HG02678 (cell line): ENCODE data around the gene TEAD1.

ENCODE experiments used
- ATAC-seq: cut with Tn5 transposase; IDR thresholded peaks from one replicate; pipeline ENCODE4 v1.9.1; 2021; ENCODE audit warnings: mild to moderate bottlenecking, moderate library complexity; ENCODE audit not compliant: unreplicated experiment

The TEAD1 gene

DNA sequence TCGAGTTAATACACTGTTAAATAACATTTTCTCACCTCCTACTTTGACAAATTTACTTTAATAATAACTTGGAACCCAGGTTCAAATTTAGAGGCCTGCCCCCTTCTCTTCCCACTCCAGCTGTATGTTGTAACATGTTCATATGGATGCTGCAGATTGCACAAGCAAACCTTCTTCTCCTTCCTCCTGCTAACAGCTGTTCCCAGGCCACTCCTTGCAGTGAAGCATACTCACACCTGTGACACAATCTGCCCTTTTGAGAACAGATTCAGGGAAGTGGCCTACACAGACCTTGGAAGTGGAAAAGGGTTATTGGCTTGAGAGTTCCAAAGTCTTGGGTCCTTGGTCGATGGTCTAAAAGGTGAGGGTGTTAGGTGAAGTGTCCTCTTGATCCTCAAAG is 131.9 kb downstream of the TEAD1 start:
- no peak for ATAC-seq

DNA sequence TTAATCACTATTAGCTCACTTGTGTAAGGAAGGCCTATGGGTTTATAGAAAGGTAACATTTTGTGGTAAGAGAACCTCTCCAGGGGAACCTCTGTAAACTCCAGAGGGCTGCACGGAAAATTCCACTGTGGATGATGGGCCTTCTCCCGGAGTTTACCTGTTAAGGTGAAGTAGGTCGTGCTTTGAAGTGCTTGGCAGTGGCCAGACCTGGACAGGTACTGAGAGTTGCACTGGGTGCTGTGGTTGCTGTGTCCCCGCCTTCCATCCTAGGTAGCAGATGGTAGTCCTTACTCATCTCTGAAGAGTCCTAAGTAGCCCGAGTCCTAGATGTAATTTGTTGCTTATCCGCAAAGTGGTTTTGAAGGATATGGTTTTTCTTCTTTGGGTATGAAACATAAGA is 133.4 kb downstream of the TEAD1 start:
- no peak for ATAC-seq

DNA sequence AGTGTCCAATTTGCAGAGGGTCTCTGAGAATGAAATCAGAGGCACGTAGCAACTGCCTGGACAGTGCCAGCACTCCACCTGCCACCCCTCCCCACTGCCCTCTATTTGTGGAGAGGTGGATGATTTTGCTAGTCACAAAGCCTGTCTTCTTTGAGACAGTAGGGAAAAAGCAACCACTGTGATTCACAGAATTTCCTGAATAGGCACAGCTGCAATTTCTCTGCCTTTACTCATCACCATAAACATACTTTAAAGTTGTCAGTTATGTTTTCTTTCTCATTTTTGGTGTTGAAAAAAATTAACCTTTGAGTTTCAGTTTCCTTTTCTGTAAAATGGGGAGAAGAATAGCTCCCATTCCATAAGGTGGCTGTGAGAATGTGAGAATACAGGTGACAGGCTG is 134.3 kb downstream of the TEAD1 start:
- no peak for ATAC-seq

DNA sequence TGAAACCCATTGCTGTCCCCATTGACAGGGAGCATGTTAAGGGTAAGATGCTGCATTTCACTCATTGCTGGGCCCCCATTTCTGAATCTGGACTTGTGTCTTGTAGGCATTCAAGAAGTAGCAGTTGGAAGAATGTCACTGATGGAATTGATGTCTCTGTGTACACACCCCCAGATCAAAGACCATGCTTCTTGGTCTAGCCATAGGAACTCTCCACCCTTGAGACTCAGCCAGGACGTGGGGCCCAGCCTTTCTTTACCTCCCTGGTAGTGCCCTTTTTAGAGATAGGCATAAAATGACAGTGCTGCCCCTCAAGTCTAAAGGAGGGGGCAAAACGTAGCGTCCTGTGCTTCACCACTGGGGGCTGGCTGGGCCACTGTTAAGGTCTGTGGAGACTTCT is 135.1 kb downstream of the TEAD1 start:
- ATAC-seq: no peak

DNA sequence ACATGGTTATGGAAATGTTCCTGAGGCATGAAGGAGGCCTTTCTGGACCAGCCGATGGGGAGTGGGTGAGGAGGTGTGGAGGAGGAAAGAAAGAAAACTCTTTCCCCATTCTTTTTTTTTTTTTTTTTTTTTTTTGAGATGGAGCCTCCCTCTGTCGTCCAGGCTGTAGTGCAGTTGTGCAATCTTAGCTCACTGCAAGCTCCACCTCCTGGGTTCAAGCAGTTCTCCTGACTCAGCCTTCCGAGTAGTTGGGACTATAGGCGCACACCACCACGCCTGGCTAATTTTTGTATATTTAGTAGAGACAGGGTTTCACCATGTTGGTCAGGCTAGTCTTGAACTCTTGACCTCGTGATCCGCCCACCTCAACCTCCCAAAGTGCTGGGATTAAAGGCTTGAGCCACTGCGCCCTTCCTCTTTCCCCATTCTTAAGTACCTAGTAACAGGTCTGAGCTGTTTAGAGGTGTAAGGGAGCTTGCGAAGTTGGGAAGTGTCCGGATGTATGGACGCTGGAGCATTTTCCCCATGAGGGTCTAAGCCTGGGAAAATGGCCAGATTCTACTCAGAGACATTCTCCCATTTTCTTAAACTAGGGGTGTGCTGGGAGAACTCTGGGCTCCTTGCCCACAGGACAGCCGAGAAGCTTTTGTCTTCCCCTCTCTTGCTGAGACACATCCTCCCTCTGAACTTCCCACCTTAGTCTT is 135.8 kb downstream of the TEAD1 start:
- no peak for ATAC-seq

DNA sequence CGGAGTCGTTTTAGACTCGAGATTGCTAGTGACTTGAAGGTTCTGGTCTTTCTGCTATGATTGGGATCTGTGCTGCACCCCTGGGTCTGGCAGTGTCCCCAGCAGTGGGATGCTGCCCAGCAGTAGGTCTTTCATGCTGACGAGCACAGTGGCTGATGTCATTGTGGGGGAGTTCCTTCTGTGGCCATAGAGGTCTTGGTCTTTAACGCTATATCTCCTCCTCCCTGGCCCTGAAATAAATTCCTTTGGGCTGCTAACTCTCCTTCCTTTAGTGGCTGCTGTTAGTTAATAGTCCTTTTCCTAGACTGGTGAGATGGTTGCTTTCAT is 136.3 kb downstream of the TEAD1 start:
- ATAC-seq: no peak

DNA sequence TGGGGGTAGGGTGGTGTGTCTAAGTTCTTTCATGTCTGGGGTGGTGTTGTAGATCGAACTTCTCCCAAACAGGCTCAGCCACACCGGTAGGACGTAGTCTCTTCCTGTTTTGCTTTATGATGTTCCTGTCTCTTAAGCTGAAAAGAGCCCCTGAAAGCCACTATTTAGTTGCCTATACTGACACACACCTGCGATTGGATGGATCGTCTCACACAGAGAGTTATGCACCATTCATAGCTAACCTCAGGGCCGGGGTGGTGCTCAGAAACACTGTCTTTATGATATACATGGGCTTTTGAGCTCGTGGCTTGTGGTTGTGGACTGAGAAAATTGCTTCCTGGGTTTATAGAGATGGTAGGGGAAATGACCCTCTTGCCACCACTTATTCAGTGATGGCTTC is 137.6 kb downstream of the TEAD1 start:
- ATAC-seq: no peak

DNA sequence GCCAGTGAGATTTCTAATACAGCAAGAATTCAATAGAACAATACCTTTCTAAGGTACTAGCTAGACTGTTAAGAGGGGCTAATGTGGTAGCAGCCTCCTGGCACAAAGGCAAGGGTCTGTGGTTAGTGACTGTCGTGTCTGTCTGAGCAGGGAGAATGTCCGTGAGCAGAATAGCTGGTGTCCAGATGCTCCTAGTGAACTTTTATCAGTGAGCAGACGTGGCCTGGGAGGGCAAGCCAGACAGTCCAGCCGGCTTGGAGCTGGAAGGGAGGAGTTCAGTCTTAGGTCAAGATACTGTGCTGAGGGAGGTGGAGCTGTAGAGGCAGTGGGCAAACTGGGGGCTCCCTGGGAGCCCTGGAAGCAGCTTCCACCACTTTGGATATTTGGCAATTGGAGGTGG is 138.6 kb downstream of the TEAD1 start:
- no peak for ATAC-seq

DNA sequence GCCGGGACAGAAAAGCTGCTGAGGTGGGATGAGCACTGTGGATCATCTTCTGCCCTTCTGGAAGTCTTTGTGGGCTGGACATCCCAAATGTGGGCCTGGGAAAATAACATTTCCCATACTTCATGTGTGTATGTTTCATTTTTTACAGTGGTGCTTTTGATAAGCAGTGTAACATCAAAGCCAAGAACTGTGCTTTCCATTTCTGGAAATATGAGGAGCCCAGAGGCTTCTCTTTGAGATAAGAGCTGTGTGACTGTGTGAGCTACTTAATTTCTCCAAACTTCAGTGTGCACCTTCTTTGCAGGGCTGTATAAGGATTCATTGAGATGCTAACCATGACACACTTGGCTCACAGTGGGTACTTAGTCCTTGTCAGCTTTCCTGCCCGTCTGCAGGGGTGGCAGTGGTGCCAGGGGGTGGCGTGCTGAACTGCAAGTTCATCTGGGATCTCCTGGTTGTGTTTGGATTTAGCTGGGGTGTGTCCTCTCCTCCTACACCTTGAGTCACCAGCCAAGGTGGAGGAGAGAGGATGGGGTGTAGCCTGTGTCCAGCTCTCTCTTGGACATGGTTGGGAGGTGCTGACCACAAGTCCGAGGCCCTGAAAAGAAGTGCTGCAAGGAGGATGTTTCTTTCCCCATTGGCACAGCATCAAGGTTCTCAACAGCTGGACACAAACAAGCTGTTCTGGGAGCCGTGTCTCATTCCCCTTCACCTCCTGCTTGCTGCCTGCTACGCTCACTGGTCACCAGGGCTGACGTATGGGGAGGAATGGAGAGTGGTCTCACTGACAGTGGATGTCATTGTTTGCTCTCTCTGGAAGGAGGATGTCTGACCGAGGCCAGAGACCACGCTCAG is 139.4 kb downstream of the TEAD1 start:
- no peak for ATAC-seq

DNA sequence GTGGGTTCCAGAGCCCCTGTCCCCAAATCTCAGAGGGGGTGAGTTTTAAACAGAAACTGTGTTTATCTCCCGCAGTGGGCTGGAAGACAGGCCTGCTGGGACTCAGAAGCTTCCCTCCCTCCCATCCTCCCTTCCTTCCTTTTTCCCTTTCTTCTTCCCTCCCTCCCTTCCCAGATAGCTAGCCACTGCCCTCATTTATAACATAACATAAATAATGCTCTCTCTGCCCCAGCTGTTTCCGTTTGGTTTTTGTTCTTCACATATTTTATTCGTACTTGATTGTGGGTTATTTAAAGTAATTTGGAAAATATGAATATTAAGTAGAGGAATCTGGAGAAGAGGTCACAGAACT is 140.9 kb downstream of the TEAD1 start:
- no peak for ATAC-seq

DNA sequence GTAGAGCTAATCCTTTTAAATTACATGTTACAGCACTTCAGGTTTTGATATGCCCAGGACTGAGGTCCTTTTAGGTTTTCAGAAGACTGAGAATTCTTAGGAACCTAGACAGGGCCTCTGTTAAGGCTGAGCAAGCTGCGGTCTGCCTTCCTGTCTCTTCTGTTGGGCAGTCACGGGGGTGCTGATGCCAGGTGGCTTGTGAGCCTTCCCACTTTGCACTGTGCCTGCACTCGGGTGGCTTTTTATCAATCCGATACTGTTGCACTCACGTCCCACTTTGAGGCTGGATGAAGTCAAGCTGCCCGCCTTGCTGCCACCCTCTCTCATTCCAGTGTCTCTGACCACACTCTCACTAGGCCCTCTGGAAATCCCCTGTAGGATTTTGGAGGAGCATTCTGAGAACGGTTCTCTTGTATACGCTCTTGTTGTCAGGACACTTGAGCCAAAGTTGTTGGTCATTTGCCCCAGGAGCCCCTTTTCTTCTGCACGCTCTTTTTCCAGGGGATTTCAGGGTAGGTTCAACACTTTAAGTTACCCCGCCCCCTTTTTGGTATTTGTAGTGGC is 141.8 kb downstream of the TEAD1 start:
- ATAC-seq: no peak

DNA sequence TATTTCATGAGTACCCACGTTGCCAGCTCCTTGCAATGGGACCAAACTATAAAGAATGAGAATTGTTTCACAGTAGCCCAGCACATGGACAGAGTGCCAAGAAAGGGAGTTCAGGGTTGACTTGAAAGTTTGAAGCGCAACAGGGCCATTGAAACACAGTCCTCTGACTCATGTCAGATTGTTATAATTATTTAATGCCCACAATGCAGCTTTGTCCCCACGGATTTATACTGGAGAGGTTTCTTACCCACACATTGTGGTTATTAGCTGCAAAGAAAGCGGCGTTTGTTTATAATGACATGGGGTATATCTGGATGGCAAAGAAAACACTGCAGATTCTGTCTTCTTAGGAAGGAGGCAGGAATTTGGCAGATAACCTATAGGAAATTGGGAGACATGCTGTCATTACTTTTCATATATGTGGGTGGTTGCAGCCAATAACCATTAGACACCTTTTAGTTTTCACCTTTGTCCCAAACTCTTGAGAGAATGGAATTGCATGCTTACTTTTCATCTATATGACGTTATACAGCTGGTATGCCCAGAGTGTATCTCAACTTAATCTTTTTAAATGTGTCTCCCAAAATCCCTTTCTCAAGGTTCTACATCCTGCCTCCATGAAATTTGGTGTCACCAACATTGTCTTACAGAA is 143.6 kb downstream of the TEAD1 start:
- ATAC-seq: no peak

DNA sequence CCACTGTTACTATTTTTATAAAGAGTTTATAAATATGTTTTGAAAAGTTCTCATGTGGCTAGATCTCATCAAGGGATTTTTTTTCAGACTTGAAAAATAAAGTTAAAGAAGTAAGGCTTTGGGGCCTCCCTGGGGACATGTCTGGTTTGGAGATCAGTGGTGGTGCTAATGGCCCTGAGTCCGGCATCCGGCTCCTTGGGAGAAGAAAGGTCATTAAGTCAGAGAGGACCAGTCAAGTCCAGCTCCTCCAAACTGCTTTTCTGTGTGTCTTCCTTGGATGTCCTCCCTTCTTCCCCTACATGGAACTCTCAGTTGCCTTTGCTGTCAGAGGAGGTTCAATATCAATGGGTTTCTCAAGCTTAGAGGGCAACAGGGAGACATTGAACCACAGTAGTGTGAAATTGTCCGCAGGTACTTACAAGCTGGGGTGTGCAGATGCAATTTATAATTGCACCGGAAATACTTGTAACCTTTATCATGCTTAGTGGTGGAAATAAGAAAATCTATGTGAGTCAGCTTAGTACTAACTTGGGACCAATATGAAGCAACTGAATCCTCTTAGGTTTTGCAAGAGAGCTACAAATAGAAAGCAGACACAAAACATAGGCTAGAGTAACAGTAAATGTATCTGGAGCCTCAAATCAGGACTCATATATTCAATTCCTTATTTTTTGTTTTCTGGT is 144.3 kb downstream of the TEAD1 start:
- ATAC-seq: no peak

DNA sequence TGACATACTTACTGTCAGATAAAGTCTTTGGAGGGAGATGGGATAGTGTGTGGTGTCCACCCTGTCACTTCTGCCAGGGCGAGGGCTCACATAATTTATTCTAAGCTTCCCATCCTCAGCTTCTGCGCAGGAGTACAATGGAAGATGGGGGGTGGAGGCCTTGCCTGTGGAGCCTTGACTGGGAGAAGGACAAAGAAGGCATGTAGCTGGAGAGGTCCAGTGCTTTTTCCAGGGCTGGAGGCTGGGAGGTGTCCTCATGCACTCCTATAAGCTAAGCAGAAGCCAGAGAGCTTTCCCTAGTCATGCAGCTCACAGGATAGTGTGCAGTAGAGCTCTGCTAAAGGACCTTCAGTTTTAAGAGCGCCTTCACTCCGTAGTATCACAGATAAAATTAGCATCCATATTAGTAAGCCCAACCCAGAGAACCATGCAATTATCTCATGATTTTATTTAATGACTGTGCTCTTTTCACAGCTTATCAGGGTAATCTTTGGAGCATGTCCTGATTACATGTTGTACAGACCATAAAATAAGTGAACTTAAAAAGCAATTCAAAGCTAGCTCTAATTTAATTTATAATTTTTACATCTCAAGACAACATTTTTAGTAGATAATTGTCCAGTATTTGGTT is 148.3 kb downstream of the TEAD1 start:
- ATAC-seq: no peak

DNA sequence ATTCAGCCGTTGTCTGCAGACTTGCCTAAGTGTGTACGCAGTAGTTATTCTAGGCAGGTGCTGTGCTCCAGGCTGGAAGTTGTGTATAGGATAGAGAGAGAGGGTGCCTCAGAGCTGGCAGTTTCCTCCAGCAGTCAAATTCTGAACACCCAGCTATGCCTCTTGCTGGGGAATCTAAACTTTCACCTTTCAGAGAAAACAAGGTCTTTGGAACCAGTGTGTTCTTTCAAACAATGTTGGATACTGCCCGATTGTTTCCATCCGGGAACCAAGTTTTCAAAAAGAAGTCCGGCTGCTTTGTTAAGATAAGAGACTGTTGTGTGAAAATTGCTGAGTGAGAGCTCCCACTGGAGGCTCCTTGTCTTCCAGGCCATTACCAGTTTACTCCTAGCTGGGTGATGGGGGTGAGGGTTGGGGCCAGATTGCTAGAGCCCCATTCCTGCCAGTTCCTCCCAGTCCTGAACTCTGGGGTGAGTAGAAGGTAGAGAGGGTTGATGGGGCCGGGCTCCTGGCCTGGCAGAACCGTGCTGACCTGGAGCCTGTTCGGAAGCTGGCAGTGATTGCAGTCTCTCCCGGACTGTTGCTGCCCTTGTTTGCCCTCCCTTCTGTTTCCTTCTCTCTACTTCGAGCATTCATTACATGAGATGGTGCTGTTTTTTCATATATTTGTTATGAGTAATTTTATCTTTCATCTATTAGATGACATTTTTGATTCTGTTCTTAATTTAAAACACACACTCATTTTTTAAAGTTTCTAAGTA is 150.2 kb downstream of the TEAD1 start:
- ATAC-seq: no peak

DNA sequence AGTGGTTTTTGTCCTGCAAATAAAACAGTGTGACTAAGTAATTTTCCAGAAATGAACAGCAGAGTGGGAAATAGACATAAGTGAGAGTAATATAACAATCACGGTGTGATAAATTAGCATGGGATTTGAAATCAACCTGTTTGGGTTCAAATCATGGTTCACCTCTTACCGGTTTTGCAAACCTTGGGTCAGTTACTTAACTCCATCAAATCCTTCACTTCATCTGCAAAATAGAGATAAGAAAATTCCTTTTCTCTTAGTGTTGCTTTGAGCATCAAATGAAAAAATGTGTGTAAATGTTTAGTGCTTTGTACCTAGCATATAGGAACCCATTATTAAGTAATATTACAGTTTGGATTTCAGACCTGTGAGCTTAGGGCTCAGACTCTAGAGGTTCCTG is 152.2 kb downstream of the TEAD1 start:
- ATAC-seq: no peak

DNA sequence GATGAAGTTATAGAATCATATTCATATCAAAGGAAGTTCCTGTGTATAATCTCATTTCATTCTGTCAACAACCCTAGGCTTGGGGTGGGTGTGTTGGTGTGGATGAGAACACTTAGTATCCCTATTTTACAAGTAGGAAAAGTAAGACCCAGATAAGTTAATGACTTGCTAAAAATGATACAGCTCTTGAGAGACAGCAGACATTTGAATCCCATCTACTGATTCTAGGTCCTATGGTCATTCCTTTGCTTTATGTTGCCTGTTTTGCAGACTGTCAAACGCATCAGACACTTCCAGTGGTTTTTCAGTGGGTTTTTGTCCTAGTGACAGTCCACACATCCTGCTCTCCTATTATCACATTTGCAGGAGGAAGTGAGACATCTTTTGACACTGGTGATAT is 153.1 kb downstream of the TEAD1 start:
- ATAC-seq: no peak

DNA sequence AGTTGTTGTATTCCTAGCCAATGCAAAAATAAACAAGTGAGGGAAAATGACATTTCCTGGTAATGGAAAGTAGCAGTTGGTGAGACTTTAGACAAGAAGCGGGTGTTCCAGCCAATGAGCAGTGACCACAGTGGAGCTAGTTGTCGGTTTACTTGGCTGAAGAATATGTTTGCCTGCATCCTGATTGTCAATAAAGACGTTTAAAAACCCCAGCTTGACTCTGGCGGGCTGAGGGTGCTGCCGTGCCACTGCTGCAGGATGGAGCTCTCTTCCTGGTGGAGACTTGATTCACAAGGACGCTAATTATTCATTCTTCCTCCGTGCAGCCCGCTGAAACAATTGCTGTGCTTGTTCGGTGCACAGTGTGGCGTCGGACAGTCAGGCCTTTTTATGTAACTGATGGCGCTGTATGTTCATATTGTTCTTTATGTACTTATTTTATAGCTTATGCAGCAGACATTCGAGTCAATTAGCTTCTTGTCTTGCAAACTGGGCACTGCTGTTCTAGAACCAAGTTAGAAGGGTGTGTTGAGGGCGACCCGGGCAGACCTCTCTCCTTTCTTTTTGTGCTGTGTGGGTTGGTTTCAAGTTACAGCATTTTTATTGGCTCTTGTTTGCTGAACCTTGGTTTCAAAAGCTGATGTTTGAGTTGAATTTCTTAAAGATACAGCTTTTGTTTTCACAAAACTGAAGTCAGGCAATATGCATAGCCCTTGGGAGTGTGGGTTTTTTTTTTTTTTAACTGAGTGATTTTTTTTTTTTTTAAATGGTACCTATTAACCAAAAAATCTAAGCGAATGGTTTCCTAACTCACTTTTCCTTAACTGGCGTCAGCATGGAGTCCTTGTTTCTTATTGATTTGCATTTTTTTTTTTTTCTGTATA is 153.9 kb downstream of the TEAD1 start:
- ATAC-seq: peak; percentile 81

DNA sequence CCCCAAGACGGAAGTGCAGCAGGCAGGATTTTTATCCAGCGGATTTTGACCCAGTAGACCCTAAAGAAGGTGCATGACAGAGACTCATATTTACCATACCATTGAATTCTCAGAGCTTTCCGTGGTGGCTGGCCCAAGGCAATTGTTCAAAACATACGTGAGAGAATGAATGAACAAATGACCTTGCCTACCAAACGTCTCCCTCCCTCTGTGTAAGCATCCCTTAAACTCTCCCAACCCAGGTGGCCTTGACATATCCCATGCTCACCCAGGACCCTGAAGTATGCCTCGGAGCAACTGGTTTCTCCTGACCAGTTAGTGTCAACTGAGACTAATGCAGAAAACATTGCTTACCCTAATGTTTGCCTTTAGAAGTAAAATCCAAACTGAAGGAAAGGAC is 154.9 kb downstream of the TEAD1 start:
- ATAC-seq: no peak
